HG03097 (cell line): ENCODE results near the gene OPCML.

Experiments
- ATAC-seq: cut with Tn5 transposase; IDR thresholded peaks from one replicate; pipeline ENCODE4 v1.9.1; 2021; ENCODE audit not compliant: unreplicated experiment, low FRiP score

OPCML gene

DNA sequence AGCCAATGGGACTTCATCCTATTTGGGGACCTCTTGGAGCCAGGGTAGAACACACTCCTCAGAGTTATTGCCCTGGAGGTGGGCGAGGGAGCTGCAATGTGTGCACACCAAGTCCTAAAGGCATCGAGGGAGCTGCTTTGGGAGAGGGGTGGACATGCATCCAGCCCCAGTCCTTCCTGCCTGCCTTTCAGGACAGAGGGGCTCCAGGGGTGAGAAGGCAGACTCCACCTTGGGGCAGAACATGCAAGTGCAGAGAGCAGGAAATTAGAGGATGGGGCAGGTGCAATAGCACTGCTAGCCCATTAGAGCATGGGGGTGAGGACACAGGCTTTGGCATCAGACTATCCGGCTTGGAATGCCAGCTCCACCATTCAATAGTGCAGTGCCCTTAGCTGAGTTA is 288.5 kb downstream of the OPCML start:
- ATAC-seq: no peak

GRCh38 chr11:133240908-133241655 is 291.2 kb downstream of the OPCML start:
- no peak for ATAC-seq

GRCh38 chr11:133239575-133239974 is 292.7 kb downstream of the OPCML start:
- no peak for ATAC-seq

- ATAC-seq: no peak
Measured at GRCh38 chr11:133238495-133238894, 293.8 kb downstream of the OPCML start.

GRCh38 chr11:133238027-133238426 is 294.3 kb downstream of the OPCML start:
- ATAC-seq: no peak

GRCh38 chr11:133235381-133235780 is 296.9 kb downstream of the OPCML start:
- ATAC-seq: no peak

GRCh38 chr11:133234883-133235282 is 297.4 kb downstream of the OPCML start:
- no peak for ATAC-seq

DNA sequence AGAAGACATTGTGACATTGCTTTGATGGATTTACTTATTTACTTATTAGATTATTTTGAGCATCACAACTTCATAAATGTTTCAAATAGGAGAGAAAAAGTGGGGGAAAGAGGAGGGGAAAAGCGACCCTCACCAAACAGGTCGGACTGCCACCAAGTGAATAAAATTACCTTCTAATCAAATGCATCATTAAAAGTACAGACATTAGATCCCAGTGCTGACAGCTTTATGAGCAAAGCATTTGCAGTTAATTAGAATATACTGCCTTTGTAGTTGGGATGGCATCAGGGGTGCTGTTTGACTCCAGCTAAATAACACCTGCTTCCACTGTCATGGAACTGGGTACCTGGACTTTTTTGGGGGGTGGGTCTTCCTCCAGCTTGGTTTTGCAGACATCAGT is 299.6 kb downstream of the OPCML start:
- ATAC-seq: no peak

DNA sequence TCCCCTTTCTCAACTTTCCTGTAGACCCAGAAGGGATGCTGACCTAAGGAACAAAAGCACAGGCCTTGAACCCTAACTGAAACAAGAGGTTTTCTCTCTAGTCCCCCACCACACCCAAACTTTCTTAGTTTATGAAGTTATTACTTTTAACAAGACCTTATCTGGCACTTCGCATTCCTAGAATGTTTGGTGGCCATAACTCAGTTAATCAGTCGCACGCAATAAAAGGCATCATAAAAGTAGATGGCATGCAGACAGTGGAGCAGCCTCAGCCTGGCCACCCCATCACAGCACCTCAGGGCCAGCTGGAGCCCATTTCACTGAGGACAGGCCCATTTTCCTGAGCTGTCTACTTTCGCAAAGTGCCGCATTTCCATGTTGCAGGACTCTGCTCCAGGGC is 301.9 kb downstream of the OPCML start:
- no peak for ATAC-seq

DNA sequence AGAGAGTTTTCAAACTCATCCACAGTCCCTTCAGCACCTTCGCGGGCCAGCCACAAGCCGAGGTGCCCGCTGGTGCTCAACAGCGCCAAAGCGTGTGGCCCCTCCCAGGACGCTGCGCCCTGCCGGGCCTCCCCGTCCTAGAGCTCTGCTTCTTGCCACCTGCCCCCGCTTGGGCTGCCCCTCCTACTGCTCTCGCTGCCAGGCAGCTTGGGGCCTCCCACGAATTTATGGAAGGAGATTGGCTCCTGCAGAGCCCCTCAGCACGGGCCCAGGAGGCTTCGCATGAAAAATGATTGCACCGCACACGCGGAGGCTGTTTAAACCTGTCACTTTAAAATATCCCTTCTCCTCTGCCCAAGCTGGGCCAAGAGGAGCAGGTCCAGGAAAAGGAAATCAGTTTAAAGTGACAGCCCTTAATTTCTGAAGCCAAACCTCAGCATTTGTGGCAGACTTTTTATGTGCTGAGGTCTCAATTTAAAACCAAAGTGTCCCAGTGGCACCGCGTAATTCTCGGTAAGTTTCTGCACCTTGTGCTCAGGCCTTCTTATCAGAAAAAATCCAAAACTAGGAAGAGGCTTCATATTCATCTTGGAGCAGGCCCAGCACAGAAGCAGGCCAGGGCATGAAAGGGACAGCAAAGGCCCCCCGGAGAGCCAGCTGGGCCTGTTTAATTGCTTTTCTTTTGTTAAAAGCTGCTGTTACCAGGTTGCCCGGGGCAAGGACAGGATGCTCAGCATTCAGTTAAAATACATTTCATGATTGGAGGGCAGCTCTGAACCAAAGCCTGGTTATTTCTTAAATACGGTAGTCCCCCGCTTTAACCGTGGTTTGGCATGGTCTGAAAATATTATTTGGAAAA is 303.6 kb downstream of the OPCML start:
- ATAC-seq: no peak

DNA sequence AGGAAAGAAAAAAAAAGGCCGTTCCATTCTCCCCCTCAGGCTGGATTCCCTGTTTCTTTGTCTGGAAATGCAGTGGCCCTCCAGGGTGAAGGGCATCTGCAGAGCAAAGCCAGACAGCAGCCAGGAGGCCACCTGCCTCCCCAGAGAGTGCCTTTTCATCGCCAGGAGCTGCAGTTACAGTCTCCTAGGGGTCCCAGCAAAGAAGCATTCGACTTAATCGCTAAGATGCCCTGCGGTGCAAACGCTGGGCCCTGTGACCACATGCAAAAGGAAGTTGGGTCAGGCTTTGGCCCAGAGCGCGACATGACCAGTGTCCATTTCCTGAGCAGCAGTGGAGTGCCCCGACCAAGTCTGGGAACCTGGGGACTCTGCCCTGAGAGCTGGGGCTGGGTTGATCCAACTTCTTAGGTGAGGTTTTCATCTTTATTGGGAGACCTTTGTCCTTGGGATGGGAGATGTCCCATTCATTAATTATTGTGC is 304.6 kb downstream of the OPCML start:
- ATAC-seq: no peak

DNA sequence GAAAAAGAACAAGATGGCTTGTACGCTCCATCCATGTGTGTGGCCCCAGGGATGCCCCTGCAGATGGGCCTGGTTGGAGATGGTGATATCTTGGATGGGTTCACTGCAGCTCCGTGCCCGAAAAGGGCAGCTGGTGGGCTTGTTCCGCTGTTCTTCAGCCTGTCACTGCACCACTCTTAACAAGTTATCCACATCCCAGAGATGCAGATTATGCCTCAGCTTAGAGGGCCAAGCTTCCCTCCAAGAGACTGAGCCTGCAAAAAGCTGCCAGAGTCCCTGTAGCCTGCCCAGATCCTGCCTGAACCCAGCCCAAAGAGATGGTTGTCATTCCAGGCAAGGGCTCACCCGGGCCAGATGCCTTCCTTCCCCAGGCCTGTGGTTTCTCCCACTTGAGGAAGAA is 308.0 kb downstream of the OPCML start:
- ATAC-seq: no peak

DNA sequence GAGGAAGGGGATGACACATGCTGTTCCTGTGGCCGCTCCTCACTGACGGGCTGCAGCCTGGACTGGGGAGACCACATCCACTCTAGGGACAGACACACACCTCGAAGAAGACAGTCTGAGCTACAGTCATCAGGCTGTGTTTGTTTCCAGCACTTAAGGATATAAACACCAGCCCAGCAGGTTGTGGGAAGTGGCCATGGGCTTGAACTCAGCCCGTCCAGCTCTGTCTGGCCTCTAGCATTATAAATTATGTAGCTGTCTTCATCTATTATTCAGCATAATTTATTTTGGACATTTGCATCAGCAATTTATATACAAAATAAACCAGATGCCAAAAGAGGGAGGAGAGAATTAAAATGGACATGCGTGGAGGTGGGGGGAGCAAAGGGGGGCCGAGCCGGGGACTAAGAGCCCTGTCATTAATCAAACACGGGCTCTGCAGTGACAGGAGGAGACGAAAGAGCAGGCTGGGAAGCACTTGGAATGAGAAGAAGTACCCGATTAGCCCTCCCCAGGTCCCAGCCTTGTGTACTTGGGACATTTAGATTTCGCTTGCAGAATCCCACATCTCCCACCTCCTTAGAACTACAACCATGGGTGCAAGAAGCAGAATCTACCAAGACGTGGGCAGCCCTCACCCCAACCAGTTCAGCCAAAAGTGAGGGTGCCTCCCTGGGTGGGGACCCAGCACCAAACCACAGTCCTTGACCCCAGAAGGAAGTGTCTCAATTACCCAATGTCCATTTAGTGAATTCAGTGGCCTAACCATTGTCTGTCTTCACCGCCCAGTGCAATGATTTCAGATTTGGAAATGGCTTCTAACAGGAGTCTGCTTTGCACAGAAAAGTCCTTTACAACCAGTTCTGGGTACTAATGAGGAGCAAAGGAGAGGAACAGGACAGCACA is 309.6 kb downstream of the OPCML start:
- no peak for ATAC-seq

DNA sequence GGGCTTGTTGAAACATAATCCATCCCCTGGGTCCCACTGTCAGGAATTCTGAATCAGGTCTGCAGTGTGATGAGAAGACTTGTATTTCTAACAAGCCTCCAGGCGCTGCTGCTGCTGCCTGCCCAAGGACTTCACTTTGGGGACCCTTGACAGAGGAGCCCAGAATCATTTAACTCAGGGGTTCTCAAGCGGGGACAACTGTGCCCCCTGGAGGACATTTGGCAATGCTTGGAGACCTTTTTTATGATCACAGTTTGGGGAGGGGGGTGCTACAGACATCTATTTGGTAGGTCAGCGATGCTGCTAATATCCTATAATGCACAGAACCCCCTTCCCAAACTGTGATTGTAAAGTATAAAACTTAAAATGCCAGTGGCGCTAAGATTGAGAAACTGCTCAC is 312.8 kb downstream of the OPCML start:
- no peak for ATAC-seq

DNA sequence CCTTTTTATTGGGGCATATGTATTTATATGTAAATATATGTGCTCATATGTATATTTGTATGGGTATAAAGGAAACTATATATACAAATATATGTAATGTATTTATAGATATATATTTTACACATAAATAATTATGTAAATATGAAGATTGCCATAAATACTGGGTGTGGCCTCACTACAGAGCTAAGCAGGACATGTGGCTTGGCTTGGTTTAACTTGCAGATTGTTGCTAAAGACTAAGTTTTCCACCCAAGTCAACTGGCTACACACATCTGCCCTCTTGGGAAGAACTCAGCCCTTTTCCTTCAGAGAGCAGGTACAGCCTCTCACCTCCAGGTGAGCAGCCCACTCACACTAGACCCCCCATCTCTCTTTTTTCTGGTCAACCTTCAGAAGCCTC is 315.5 kb downstream of the OPCML start:
- ATAC-seq: no peak

GRCh38 chr11:133215596-133216230 is 316.6 kb downstream of the OPCML start:
- no peak for ATAC-seq

DNA sequence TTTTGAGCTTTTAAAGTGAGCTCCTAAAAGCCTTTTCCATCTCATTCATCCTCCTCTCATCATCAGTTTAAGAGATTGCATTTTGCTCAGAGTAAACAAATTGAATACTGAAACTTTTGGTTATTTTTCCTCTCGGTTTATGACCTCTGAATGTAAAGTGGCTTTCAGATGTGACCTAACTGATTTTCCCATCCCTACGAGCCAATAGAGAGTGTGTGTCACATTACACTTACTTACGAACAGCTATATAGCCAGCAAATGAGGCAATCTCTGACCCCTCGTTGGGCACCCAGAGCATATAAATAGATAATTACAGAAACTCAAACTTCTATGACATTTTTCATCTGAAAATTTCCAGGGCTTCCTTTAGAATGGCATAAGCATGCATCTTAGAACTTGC is 317.7 kb downstream of the OPCML start:
- ATAC-seq: no peak

- ATAC-seq: no peak
Measured at GRCh38 chr11:133212201-133212600, 320.1 kb downstream of the OPCML start.

GRCh38 chr11:133207995-133208394 is 324.3 kb downstream of the OPCML start:
- ATAC-seq: no peak

- ATAC-seq: no peak
Measured at GRCh38 chr11:133206313-133207005, 325.8 kb downstream of the OPCML start.
